Measurements from ENCODE around the gene RHPN2.
"Not testable (repeated sequence)": the region's sequence is repeated elsewhere in the genome, so short reads cannot be mapped to it uniquely, and the experiment has no call there.

DNA sequence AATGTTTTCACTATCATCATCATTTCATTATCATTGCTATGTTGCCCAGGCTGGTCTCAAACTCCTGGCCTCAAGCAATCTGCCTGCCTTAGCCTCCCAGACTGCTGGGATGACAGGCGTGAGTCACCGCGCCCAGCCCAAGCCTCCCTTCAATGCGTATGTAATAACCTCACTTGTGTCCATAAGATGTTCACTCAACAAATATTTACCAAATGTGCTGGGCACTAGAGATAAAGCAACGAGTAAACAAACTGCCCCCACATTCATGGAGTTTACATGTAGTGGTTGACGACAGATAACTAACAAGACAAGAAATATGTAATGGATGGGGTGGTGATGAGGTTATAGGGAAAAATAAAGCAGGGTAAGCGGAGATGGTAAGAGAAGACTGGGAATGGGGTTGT is 67.6 kb downstream of the RHPN2 start:
- TF ChIP-seq, protein P1, sequence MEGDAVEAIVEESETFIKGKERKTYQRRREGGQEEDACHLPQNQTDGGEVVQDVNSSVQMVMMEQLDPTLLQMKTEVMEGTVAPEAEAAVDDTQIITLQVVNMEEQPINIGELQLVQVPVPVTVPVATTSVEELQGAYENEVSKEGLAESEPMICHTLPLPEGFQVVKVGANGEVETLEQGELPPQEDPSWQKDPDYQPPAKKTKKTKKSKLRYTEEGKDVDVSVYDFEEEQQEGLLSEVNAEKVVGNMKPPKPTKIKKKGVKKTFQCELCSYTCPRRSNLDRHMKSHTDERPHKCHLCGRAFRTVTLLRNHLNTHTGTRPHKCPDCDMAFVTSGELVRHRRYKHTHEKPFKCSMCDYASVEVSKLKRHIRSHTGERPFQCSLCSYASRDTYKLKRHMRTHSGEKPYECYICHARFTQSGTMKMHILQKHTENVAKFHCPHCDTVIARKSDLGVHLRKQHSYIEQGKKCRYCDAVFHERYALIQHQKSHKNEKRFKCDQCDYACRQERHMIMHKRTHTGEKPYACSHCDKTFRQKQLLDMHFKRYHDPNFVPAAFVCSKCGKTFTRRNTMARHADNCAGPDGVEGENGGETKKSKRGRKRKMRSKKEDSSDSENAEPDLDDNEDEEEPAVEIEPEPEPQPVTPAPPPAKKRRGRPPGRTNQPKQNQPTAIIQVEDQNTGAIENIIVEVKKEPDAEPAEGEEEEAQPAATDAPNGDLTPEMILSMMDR (IDR thresholded peaks at IDR 0.05 in 8 of 11, conservative IDR thresholded peaks at IDR 0.05 in 3 of 11) = not testable (repeated sequence)
- not testable (repeated sequence) for TF ChIP-seq POLR2A, POLR2AphosphoS5 (IDR thresholded peaks at IDR 0.05)

Measured in spleen (tissue), 7 donors.